ENCODE measurements around the gene GSTM5. TPM values are rescaled to one million over a fixed set of nuclear protein-coding genes. Genes with fewer than 3 reads are reported as not detected.
A peak's percentile ranks its signal among the peaks of the same experiment; 100 is the strongest.

GSTM5 gene
- total and polyA plus RNA-seq, 2 of the 8 experiments (the other 6 are each of a cell fraction or from before 2014, with no cell fraction given): 0.24 to 0.89 TPM

DNA sequence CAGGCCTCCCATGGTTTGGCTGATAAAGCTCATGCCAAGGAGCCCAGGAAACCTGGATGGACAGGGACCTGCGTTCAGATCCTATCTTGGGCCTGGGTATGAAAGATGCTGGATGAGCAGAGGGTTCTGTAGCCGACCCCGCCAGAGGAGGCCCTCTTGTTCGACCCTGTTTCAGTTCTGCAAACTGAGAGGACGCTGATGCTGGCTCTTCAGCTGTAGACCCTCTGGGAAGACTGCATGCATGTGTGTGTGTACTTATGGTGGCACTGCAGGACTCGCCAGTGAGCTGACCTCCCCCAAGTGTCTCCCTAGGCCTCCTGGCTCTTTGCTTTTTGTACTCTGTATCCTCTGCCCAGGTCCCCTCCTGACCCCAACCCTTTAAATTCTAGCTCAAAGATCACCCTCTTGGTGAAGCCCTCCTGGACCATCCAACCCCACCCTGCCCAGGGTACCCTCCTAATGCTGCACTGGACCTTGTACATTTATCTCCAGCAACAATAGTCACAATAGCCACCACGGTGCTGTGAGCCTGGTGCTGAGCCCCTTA lies 50.1 kb downstream of the GSTM5 start:
- no peak overlapping the region for H3K4me3 ChIP-seq (ENCODE audit: extremely low read depth in 1 of 4, insufficient read depth in 2 of 4, low read depth in 3 of 4, low read length in 4 of 4)
- CTCF ChIA-PET (ENCODE audit: partially characterized antibody): interaction anchor here (1.7 to 5.1 kb wide), 2 partner anchors 13 to 122 kb away, joined by 9 to 43 read pairs; no protein-coding TSS in a partner anchor
- no peaks in the 10 kb centered on the region for H4K20me1 ChIP-seq (replicated peaks in 1 of 2; ENCODE audit: control insufficient read depth in 1 of 2, insufficient read depth in 2 of 2, low read length in 2 of 2)
- no peak overlapping the region for H2AK5ac ChIP-seq (ENCODE audit: low read depth, low read length)
- no peaks in the 10 kb centered on the region for H3K27me3 ChIP-seq (replicated peaks in 1 of 4; ENCODE audit: control insufficient read depth in 3 of 4, extremely low read depth in 1 of 4, insufficient read depth in 3 of 4, low read length in 3 of 4)
- no peaks in the 10 kb centered on the region for H3K36me3 ChIP-seq (ENCODE audit: control insufficient read depth in 2 of 4, insufficient read depth in 4 of 4, low read length in 3 of 4)
- DNase-seq (ENCODE audit: low read depth in 1 of 2, low spot score in 2 of 2): no peak
- H3K23me2 ChIP-seq (ENCODE audit: low read depth, low read length): no peaks in the 10 kb centered on the region
- H2BK20ac ChIP-seq (ENCODE audit: low read length): no peak overlapping the region
- no peaks in the 10 kb centered on the region for H3K9me3 ChIP-seq (ENCODE audit: insufficient read depth in 2 of 2, low read depth in 1 of 2, low read length in 1 of 2)
- no peak overlapping the region for H2BK120ac ChIP-seq (replicated peaks; ENCODE audit: low read depth, low read length)
- H3K4me2 ChIP-seq (ENCODE audit: insufficient read depth in 1 of 2, low read depth in 2 of 2, low read length in 2 of 2): no peak overlapping the region
- H3K23ac ChIP-seq (ENCODE audit: insufficient read length): no peak overlapping the region
- H3K79me1 ChIP-seq (ENCODE audit: low read depth, low read length): no peaks in the 10 kb centered on the region
- H2BK15ac ChIP-seq (ENCODE audit: low read length): no peak overlapping the region
- WGBS, 2 experiments (ENCODE audit: extremely low coverage in 1 of 2, insufficient coverage in 1 of 2, insufficient read length in 1 of 2, insufficient replicate concordance in 2 of 2, low coverage in 1 of 2, low lambda C conversion rate in 2 of 2, missing lambda C conversion rate in 1 of 2): 93% methylated on average over 6 of the region's 7 CpGs; no CpG with 5 or more reads in 1 of the 2 experiments
- no peak overlapping the region for H3K4ac ChIP-seq (replicated peaks; ENCODE audit: insufficient read length, low read depth, low read length)
- no peak overlapping the region for H3K27ac ChIP-seq (ENCODE audit: low read depth, low read length)
- POLR2A ChIA-PET (ENCODE audit: partially characterized antibody): no interaction called here
- no peak overlapping the region for H3K56ac ChIP-seq (replicated peaks; ENCODE audit: insufficient read length, low read depth, low read length)
- no peak overlapping the region for H2AFZ ChIP-seq (ENCODE audit: low read length)
- H3K79me2 ChIP-seq (ENCODE audit: control insufficient read depth in 1 of 2, insufficient read depth in 2 of 2, low read length in 2 of 2): no peaks in the 10 kb centered on the region
- no peak overlapping the region for H3K14ac ChIP-seq (ENCODE audit: insufficient read length)
- H2BK5ac ChIP-seq (ENCODE audit: low read depth, low read length): no peak overlapping the region
- no peak overlapping the region for H4K91ac ChIP-seq (replicated peaks; ENCODE audit: insufficient read length, low read length)
- H4K8ac ChIP-seq (ENCODE audit: extremely low read depth, insufficient read depth, low read length): no peak overlapping the region
- no peaks in the 10 kb centered on the region; a peak in 1 of 7 replicates for H3K4me1 ChIP-seq (replicated peaks in 1 of 4; ENCODE audit: control insufficient read depth in 3 of 4, insufficient read depth in 4 of 4, low read length in 3 of 4)
- no peak overlapping the region for H2BK12ac ChIP-seq (ENCODE audit: low read depth, low read length)
- H3K9ac ChIP-seq (replicated peaks in 1 of 4; ENCODE audit: extremely low read depth in 1 of 4, low read depth in 3 of 4, low read length in 3 of 4): 0 out of 7 replicates have a peak overlapping the region, but pooled peaks of 1 of the 4 experiments have one; percentile 10
- no peak for FAIRE-seq
- no peak overlapping the region for H4K5ac ChIP-seq (ENCODE audit: insufficient read length, low read depth, low read length)
- H3K18ac ChIP-seq (ENCODE audit: extremely low read depth, low read length): no peak overlapping the region
- no peak for TF ChIP-seq SAP30 (IDR thresholded peaks at IDR 0.05; ENCODE audit: insufficient read depth, insufficient replicate concordance, low read length)
- TF ChIP-seq SP2 (IDR thresholded peaks at IDR 0.05; ENCODE audit: low read length): no peak
- no peak for TF ChIP-seq ZNF274 (IDR thresholded peaks at IDR 0.05; ENCODE audit: borderline replicate concordance, extremely low read depth, low read length)
- no peak for TF ChIP-seq SP1 (IDR thresholded peaks at IDR 0.05; ENCODE audit: low read depth, low read length)
- no peak for TF ChIP-seq RBBP5 (IDR thresholded peaks at IDR 0.05; ENCODE audit: borderline replicate concordance, low read depth, low read length)
- TF ChIP-seq CBX8 (IDR thresholded peaks at IDR 0.05; ENCODE audit: borderline replicate concordance, low read depth, low read length): no peak
- no peak for TF ChIP-seq CREB1 (IDR thresholded peaks at IDR 0.05)
- no peak for TF ChIP-seq RFX5 (IDR thresholded peaks at IDR 0.05; ENCODE audit: borderline replicate concordance, low read depth, low read length)
- TF ChIP-seq SP4 (IDR thresholded peaks at IDR 0.05; ENCODE audit: low read length): no peak
- TF ChIP-seq SIRT6 (IDR thresholded peaks at IDR 0.05; ENCODE audit: low read length): no peak
- TF ChIP-seq CEBPB (IDR thresholded peaks at IDR 0.05; ENCODE audit: low read depth, low read length): no peak
- TF ChIP-seq PHF8 (conservative IDR thresholded peaks at IDR 0.05; ENCODE audit: low read depth, low read length): no peak
- TF ChIP-seq SUZ12 (IDR thresholded peaks at IDR 0.05; ENCODE audit: low read length): no peak
- TF ChIP-seq KDM1A (IDR thresholded peaks at IDR 0.05; ENCODE audit: borderline replicate concordance, low read length): no peak
- no peak for TF ChIP-seq CHD1 (IDR thresholded peaks at IDR 0.05; ENCODE audit: low read depth, low read length)
- TF ChIP-seq TAF1 (IDR thresholded peaks at IDR 0.05; ENCODE audit: low read depth, low read length): no peak

Data from H1 (cell line).